GM12872 (cell line): ENCODE measurements around the gene PCA3.

Experiments
- TF ChIP-seq, protein P1 (sequence below): IDR thresholded peaks from 3 replicates; pipeline ENCODE4 v1.5.1; 2011; ENCODE audit warnings: low read depth, mild to moderate bottlenecking, low read length, moderate library complexity; ENCODE audit not compliant: insufficient read depth

Gene PCA3

DNA sequence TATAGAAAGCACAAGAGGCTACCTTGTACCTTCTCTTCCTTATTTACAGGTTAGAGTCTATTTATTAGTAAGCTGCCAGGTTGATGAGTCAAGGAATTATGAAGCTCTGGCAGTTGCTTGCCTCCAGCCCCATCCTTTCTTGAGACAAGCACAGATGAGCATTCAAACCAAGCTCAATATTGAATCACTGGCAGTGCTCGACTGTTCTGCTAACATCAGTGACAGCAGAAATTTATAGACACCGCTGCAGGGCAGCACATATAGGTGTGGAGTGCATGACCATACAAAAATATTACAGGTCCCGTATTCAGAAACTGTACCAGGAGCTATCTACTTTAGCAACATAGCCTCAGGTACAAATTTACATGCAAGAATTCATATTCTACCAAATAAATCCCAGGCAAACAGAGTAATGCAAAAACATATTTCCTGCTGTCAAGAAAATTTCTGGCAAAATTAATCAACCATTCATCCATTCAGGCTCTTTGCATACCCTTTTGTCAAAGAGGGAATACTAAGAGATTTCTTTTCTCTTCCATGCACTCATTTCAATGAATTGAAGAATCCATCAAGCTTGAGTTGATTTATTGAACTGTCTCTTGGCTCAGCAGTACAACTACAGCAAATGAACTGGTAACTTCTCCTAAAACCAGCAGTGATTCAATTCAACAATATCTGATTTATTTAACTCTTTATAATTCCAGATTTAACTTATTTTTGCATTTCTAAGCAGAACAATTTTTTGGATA is 26.9 kb upstream of the PCA3 start:
- TF ChIP-seq, protein P1, sequence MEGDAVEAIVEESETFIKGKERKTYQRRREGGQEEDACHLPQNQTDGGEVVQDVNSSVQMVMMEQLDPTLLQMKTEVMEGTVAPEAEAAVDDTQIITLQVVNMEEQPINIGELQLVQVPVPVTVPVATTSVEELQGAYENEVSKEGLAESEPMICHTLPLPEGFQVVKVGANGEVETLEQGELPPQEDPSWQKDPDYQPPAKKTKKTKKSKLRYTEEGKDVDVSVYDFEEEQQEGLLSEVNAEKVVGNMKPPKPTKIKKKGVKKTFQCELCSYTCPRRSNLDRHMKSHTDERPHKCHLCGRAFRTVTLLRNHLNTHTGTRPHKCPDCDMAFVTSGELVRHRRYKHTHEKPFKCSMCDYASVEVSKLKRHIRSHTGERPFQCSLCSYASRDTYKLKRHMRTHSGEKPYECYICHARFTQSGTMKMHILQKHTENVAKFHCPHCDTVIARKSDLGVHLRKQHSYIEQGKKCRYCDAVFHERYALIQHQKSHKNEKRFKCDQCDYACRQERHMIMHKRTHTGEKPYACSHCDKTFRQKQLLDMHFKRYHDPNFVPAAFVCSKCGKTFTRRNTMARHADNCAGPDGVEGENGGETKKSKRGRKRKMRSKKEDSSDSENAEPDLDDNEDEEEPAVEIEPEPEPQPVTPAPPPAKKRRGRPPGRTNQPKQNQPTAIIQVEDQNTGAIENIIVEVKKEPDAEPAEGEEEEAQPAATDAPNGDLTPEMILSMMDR = no peak

DNA sequence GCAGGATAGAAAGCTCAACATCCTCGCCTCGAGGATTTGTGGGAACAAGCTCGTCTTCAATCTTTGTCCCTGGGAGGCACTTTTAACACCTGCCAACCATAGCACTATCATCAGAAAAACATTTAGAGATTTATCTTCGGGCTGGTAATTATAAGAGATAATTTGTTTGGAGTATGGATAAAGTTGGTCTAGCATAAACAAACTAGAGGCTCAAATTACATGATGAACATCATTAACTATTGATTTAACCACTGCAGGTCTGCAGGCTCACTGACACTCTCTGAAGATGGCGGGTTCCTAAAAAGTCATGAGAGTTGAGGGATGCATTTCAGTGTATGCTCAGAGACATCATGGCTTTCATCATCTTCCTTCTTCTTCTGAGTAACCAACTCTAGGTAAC is 25.8 kb upstream of the PCA3 start:
- TF ChIP-seq, protein P1 = no peak

DNA sequence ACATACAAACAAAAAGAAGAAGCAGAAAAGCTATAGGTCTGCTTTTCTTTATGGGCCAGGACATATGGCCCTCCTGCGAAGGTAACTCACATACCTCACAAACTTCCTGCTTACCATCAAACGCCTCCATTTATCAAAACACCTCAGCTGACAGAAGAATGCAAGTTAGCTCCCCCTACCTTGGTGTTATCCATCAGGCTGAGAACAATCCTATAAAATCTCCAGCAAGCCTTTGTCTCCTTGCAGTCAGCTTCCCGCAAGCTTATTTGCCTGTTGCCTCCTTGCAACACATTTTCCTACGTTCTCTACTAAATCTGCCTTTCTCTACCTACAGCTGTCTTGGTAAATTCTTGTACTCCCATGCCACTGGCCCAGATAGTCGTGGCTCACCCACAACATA is 22.7 kb upstream of the PCA3 start:
- TF ChIP-seq, protein P1 = no peak

DNA sequence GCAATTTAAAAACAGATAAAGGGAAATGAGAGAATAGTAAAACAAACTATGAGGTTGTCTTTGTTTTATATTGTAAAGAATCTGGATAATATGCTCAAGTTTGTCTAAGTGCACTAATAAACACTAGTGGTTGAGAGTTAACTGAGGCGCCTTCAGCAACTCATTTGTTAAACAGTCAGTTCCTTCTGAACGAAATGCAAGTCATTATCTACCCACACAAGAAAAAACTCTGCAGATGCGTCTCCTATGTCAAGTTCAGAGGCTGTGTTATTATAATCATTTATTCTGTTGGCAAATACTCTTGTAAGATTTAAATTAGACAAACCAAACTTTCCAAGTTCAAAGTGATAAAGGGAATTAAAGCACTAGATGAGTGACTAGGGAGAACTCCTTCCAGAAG is 20.3 kb upstream of the PCA3 start:
- TF ChIP-seq, protein P1 = no peak

DNA sequence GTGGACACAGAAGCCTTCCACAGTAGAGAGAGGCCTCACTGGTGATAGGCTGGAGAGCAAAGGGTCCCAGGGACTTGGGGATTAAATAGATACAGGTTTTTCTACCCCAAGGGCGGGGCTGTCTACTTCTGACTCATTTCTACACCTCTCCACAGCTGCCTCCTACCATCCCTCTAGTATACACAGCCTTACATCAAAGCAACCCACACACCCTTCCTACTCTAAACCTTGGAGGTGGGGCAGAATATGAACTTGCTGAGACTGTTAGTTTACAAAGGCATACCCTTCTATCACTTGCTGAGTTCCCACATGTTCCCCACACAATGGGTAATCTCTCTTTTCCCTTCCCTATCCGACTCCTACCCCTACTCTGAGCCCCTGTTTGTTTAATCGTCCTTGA is 19.9 kb upstream of the PCA3 start:
- TF ChIP-seq, protein P1 = no peak

DNA sequence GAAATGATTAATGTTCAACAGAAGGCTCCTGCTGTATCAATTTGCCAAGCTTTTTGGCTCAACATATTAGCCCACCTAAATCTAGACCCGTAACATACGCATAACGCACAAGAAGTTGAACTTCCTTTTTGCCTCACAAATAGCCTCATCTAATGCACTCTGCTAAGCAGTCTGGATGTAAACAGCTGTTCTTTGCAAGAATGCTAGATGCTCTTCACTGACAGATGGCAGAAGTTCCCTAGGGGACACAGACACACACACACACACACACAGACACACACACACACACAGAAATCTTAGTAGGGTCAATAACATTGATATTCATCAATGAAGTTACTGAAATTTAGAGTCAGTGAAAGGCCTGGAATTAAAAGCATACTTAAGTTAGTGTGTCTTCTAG is 13.2 kb upstream of the PCA3 start:
- TF ChIP-seq, protein P1 = no peak

DNA sequence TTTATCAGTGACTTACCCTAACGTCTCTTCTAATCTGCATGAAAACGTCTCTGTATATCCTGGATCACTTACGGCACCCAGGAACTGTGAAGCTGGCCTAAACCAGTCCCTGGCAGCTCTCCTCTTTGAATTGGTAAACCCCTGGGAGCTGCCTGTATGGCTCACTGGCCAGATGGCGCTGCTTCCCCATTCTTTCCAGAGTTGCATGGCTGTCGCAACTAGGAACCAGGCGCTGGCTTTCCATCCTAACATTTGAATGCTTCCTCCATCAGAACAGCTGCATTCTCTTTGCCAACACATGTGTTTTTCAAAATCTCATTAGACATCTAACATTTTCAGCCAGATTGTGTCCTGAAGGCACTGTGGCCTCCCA is 8.0 kb upstream of the PCA3 start:
- TF ChIP-seq, protein P1 = no peak
